Measurements from ENCODE around the gene TAS1R1.

DNA sequence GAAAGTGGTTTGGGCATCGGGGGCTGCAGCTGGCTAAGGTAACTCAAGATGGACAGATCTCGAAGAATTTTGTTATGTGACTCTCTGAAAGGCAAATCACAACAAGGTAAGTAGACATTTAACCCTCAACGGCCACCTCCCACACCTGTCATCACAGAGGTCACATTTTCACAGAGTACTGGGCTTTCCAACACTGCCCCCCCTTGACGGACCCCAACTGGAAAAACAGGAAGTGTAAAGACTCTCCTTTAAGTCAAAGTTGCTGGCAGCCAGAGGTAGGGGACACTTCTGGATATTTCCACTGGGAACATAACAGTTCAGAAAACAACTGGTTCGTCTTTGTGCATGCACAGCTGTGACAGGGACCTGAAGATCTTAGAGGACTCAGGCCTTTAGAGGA, 23.1 kb upstream of the TAS1R1 start:
- TF ChIP-seq, protein P1, sequence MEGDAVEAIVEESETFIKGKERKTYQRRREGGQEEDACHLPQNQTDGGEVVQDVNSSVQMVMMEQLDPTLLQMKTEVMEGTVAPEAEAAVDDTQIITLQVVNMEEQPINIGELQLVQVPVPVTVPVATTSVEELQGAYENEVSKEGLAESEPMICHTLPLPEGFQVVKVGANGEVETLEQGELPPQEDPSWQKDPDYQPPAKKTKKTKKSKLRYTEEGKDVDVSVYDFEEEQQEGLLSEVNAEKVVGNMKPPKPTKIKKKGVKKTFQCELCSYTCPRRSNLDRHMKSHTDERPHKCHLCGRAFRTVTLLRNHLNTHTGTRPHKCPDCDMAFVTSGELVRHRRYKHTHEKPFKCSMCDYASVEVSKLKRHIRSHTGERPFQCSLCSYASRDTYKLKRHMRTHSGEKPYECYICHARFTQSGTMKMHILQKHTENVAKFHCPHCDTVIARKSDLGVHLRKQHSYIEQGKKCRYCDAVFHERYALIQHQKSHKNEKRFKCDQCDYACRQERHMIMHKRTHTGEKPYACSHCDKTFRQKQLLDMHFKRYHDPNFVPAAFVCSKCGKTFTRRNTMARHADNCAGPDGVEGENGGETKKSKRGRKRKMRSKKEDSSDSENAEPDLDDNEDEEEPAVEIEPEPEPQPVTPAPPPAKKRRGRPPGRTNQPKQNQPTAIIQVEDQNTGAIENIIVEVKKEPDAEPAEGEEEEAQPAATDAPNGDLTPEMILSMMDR (IDR thresholded peaks at IDR 0.05), result no peak
- TF ChIP-seq POLR2A (IDR thresholded peaks at IDR 0.05), result no peak
